Upper lobe of left lung (tissue), 6 donors: ENCODE results near the gene TAS1R3. TPM values are rescaled to one million over a fixed set of nuclear protein-coding genes. Genes with fewer than 3 reads are reported as not detected.

Source experiments
- ATAC-seq, 2 donors: fragments of 200-7000 bp; cut with Tn5 transposase; one replicate each; pipeline ENCODE4 v1.9.1; 2022; ENCODE audit warnings: mild to moderate bottlenecking in 2 of 2, moderate library complexity in 2 of 2; ENCODE audit not compliant: low FRiP score in 2 of 2
- DNase-seq, 2 donors: peaks; one replicate each; pipeline ENCODE4 v3.0.0-alpha.2; 2019 to 2020
- H3K27ac ChIP-seq, 4 donors: fragments of 200-600 bp; sonication (generic); one replicate each; pipeline ENCODE4 v1.5.1; 2016 to 2019
- H3K27me3 ChIP-seq, 4 donors: fragments of 200-600 bp; sonication (generic); one replicate each; pipeline ENCODE4 v1.5.1; 2017 to 2019
- H3K36me3 ChIP-seq, 4 donors: fragments of 200-600 bp; sonication (generic); one replicate each; pipeline ENCODE4 v1.5.1; 2016 to 2019
- H3K4me1 ChIP-seq, 4 donors: fragments of 200-600 bp; sonication (generic); one replicate each; pipeline ENCODE4 v1.5.1; 2018 to 2019
- H3K4me3 ChIP-seq, 4 donors: fragments of 200-600 bp; sonication (generic); one replicate each; pipeline ENCODE4 v1.5.1; 2017 to 2019; ENCODE audit warnings: mild to moderate bottlenecking in 2 of 4, moderate library complexity in 1 of 4
- H3K9me3 ChIP-seq, 4 donors: fragments of 200-600 bp; sonication (generic); one replicate each; pipeline ENCODE4 v1.5.1; 2018 to 2019
- EP300 ChIP-seq, 4 donors: sonication (generic); formaldehyde crosslinking; IDR thresholded peaks; one replicate each; pipeline ENCODE4 v1.5.1; 2017; ENCODE audit warnings: antibody characterized with exemption in 4 of 4, control low read depth in 2 of 4
- POLR2A ChIP-seq, 4 donors: fragments of 450-650 bp; IDR thresholded peaks; one replicate each; pipeline ENCODE4 v1.5.1; 2016 to 2017; ENCODE audit warnings: antibody characterized with exemption in 4 of 4, mild to moderate bottlenecking in 2 of 4
- POLR2AphosphoS5 ChIP-seq, 2 donors: sonication (generic); formaldehyde crosslinking; IDR thresholded peaks; one replicate each; pipeline ENCODE4 v1.5.1; 2017; ENCODE audit warnings: antibody characterized with exemption in 2 of 2
- WGBS, 2 donors: methylation state at CpG; one replicate each; pipeline ENCODE4 v1.1.5; 2017 to 2018; 5-methylcytosine and 5-hydroxymethylcytosine counted together
- small RNA-seq, 4 donors: library from RNA; depleted of rRNA; stranded (forward); fragments of <200 nt; gene quantifications; one replicate each; pipeline ENCODE3, GENCODE V24; 2016
- total RNA-seq, 6 donors: library from RNA; depleted of rRNA in 4 of 6; stranded (reverse); fragments of >200 nt in 4 of 6; gene quantifications; one replicate each; pipeline versions ENCODE4 v1.1.0 to v1.2.1, GENCODE V29; 2016 to 2021
- TF ChIP-seq, protein P1 (sequence below), 6 experiments: fragments of 450-650 bp in 4 of 6; fragments of 200-600 bp in 2 of 6; sonication (generic) in 2 of 6; IDR thresholded peaks; one replicate each; pipeline ENCODE4 v1.5.1; 2016 to 2019; ENCODE audit warnings: antibody characterized with exemption in 6 of 6
- donor health status: DM: no; HTN: no; CAD: no; lungs with moderate emphysema.
- donor health status: DM: no; HTN: yes; CAD: no; lungs with severe emphysema.

The TAS1R3 gene
- total RNA-seq, 6 donors from 2014 or later = 0.22 to 1.0 (median 0.79) TPM

DNA sequence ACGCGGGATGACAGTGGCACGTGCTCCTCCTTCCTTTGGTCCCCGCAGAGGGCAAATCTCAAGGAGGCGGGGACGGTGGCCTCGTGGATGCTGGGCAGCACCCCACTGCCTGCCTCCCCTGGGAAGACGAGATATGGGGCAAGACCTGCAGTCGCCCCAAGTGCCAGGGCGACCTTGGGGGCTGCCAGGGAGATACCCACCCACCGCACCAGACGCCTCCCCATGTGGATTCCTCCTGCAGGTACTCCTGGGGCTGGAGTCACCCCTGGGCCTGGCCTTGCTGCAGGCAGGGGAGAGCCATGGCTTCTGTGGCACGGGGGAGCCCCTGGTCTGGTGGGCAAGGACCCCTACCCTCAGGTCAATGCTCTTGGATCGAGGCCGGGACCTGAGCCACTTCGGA, 49.8 kb downstream of the TAS1R3 start:
- Histone ChIP-seq H3K9me3 (no peaks in the 10 kb centered on the region), H3K36me3 (peaks cover 4 to 29% (median 12%) of the 10 kb centered on the region in 4 donors), H3K27me3 (no peaks in the 10 kb centered on the region), H3K4me1 (peaks cover 2 to 6% (median 4%) of the 10 kb centered on the region in 4 donors), H3K4me3 (no peak overlapping the region), H3K27ac (no peak overlapping the region)
- DNase-seq = peak in 1 of 2 donors; percentile 70
- TF ChIP-seq POLR2A (IDR thresholded peaks at IDR 0.05) = no peak
- no peak for TF ChIP-seq EP300 (IDR thresholded peaks at IDR 0.05)
- TF ChIP-seq, protein P1, sequence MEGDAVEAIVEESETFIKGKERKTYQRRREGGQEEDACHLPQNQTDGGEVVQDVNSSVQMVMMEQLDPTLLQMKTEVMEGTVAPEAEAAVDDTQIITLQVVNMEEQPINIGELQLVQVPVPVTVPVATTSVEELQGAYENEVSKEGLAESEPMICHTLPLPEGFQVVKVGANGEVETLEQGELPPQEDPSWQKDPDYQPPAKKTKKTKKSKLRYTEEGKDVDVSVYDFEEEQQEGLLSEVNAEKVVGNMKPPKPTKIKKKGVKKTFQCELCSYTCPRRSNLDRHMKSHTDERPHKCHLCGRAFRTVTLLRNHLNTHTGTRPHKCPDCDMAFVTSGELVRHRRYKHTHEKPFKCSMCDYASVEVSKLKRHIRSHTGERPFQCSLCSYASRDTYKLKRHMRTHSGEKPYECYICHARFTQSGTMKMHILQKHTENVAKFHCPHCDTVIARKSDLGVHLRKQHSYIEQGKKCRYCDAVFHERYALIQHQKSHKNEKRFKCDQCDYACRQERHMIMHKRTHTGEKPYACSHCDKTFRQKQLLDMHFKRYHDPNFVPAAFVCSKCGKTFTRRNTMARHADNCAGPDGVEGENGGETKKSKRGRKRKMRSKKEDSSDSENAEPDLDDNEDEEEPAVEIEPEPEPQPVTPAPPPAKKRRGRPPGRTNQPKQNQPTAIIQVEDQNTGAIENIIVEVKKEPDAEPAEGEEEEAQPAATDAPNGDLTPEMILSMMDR (IDR thresholded peaks at IDR 0.05) = no peak
- no peak for TF ChIP-seq POLR2AphosphoS5 (IDR thresholded peaks at IDR 0.05)
- no peak for ATAC-seq
- WGBS, 2 donors = 88 to 93% methylated on average over 9 to 15 of the region's 16 CpGs

DNA sequence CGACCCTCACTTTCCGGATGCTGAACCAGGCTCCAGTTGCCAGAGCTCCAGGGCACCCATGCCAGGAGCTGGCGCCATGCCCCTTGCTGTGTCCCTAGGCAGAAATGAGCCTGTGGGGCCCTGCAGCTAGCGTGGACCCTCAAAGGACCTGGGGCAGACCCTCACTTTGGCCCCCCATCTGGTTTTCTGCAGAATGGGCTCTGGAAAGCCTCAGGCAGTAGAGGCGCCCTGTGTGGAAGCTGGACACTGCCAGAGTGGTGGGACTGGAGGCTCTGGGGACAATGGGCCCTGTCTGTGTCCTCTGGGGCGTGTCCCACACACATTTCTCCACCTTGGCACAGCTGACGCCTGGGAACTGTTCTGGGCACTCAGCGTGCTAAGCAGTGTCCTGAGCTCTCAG, 50.2 kb downstream of the TAS1R3 start:
- Histone ChIP-seq H3K27me3 (no peaks in the 10 kb centered on the region), H3K4me1 (peaks cover 0 to 1% (median under 1%) of the 10 kb centered on the region in 4 donors), H3K27ac (peak overlapping the region in 1 of 4 donors; percentile 37), H3K36me3 (peaks cover 9 to 33% (median 16%) of the 10 kb centered on the region in 4 donors), H3K9me3 (no peaks in the 10 kb centered on the region), H3K4me3 (no peak overlapping the region)
- WGBS, 2 donors = 70 to 81% methylated on average over 4 to 7 of the region's 8 CpGs
- DNase-seq (no peak), ATAC-seq (no peak)
- TF ChIP-seq EP300 (IDR thresholded peaks at IDR 0.05) (no peak), POLR2A (IDR thresholded peaks at IDR 0.05) (no peak), POLR2AphosphoS5 (IDR thresholded peaks at IDR 0.05) (no peak)
- TF ChIP-seq, protein P1 (IDR thresholded peaks at IDR 0.05) = no peak

Small RNA genes lying within 50 kb of the gene (small RNA-seq; reads per million reads assigned to genes)
- gene MIR6726 = 0 to 0.44 (median 0.03) reads per million in 4 donors

Other genes with a start within 250 kb of the TAS1R3 start
- 10 to 100 TPM in 5 of 6 donors, 1 to 10 TPM in 1; 5.7 to 34.6 (median 15.2) TPM for gene C1orf159, start 215.2 kb upstream of the TAS1R3 start, total RNA-seq
- gene TTLL10, start 157.4 kb upstream of the TAS1R3 start, total RNA-seq = 10 to 100 TPM in 2 of 6 donors, 1 to 10 TPM in 3, under 1 TPM in 1; 0.86 to 14.5 (median 5.8) TPM
- 1 to 10 TPM in 4 of 6 donors, under 1 TPM in 1, not detected in 1; 0.89 to 3.4 (median 2.1) TPM for gene TNFRSF18, start 124.7 kb upstream of the TAS1R3 start, total RNA-seq
- gene TNFRSF4, start 117.1 kb upstream of the TAS1R3 start, total RNA-seq = 10 to 100 TPM in 2 of 6 donors, 1 to 10 TPM in 3, under 1 TPM in 1; 0.46 to 15.4 (median 2.4) TPM
- 100 to 1,000 TPM in 5 of 6 donors, 10 to 100 TPM in 1; 79.0 to 172 (median 148) TPM for gene SDF4, start 99.3 kb upstream of the TAS1R3 start, total RNA-seq
- 10 to 100 TPM; 15.2 to 31.3 (median 19.9) TPM for gene B3GALT6, start 99.0 kb upstream of the TAS1R3 start, total RNA-seq
- gene C1QTNF12, start 84.6 kb upstream of the TAS1R3 start, total RNA-seq = 1 to 10 TPM in 4 of 6 donors, not detected in 2; 1.9 to 6.3 (median 2.8) TPM
- 10 to 100 TPM; 41.5 to 88.0 (median 50.5) TPM for gene UBE2J2, start 57.4 kb upstream of the TAS1R3 start, total RNA-seq
- 10 to 100 TPM in 1 of 6 donors, 1 to 10 TPM in 4, under 1 TPM in 1; 0.91 to 17.8 (median 2.7) TPM for gene SCNN1D, start 50.8 kb upstream of the TAS1R3 start, total RNA-seq
- gene ACAP3, start 23.4 kb upstream of the TAS1R3 start, total RNA-seq = 100 to 1,000 TPM in 2 of 6 donors, 10 to 100 TPM in 4; 33.5 to 166 (median 60.1) TPM
- gene PUSL1, start 22.7 kb upstream of the TAS1R3 start, total RNA-seq = 10 to 100 TPM; 16.8 to 38.8 (median 23.0) TPM
- gene INTS11, start 6.6 kb upstream of the TAS1R3 start, total RNA-seq = 100 to 1,000 TPM in 2 of 6 donors, 10 to 100 TPM in 4; 71.7 to 267 (median 90.5) TPM
- gene CPTP, start 6.5 kb upstream of the TAS1R3 start, total RNA-seq = 10 to 100 TPM; 14.7 to 41.6 (median 26.0) TPM
- gene DVL1, start 18.1 kb downstream of the TAS1R3 start, total RNA-seq = 100 to 1,000 TPM in 3 of 6 donors, 10 to 100 TPM in 3; 71.8 to 205 (median 90.6) TPM
- gene MXRA8, start 27.3 kb downstream of the TAS1R3 start, total RNA-seq = 100 to 1,000 TPM in 2 of 6 donors, 10 to 100 TPM in 4; 23.9 to 137 (median 63.4) TPM
- 100 to 1,000 TPM in 5 of 6 donors, 10 to 100 TPM in 1; 76.0 to 149 (median 119) TPM for gene AURKAIP1, start 43.9 kb downstream of the TAS1R3 start, total RNA-seq
- gene CCNL2, start 68.1 kb downstream of the TAS1R3 start, total RNA-seq = 100 to 1,000 TPM; 131 to 897 (median 216) TPM
- gene MRPL20, start 76.0 kb downstream of the TAS1R3 start, total RNA-seq = 100 to 1,000 TPM in 3 of 6 donors, 10 to 100 TPM in 3; 90.7 to 145 (median 101) TPM
- gene ANKRD65, start 90.0 kb downstream of the TAS1R3 start, total RNA-seq = 10 to 100 TPM; 21.3 to 54.5 (median 34.7) TPM
- gene VWA1, start 104.4 kb downstream of the TAS1R3 start, total RNA-seq = 100 to 1,000 TPM in 2 of 6 donors, 10 to 100 TPM in 4; 41.8 to 108 (median 62.5) TPM
- 10 to 100 TPM in 5 of 6 donors, 1 to 10 TPM in 1; 9.2 to 20.9 (median 14.7) TPM for gene ATAD3C, start 118.4 kb downstream of the TAS1R3 start, total RNA-seq
- gene ATAD3B, start 140.5 kb downstream of the TAS1R3 start, total RNA-seq = 100 to 1,000 TPM in 1 of 6 donors, 10 to 100 TPM in 5; 19.9 to 120 (median 26.9) TPM
- gene ATAD3A, start 180.9 kb downstream of the TAS1R3 start, total RNA-seq = 10 to 100 TPM; 18.5 to 31.9 (median 24.0) TPM
- 1 to 10 TPM in 5 of 6 donors, not detected in 1; 1.8 to 3.6 (median 3.1) TPM for gene TMEM240, start 209.3 kb downstream of the TAS1R3 start, total RNA-seq
- gene SSU72, start 243.6 kb downstream of the TAS1R3 start, total RNA-seq = 100 to 1,000 TPM; 122 to 174 (median 146) TPM